ENCODE measurements around the gene SERINC1.

SERINC1 gene

DNA sequence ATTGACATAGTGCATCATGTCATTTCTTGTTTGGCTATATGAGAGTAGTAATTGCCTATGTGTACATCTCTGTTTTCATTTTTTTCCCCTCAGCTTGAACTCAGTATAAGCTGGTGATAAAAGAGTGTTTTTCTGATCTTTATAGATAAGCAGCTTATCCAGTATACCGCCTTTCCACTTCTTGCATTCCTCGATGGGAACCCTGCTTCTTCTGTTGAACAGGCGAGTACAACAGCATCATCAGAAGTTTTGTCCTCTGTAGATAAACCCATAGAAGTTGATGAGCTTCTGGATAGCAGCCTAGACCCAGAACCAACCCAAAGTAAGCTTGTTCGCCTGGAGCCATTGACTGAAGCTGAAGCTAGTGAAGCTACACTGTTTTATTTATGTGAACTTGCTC, 39.8 kb downstream of the SERINC1 start:
- no peak for DNase-seq (ENCODE audit: extremely low read depth, low read depth)
- no peak for TF ChIP-seq CTCF (IDR thresholded peaks at IDR 0.05; ENCODE audit: low read depth, low read length)

DNA sequence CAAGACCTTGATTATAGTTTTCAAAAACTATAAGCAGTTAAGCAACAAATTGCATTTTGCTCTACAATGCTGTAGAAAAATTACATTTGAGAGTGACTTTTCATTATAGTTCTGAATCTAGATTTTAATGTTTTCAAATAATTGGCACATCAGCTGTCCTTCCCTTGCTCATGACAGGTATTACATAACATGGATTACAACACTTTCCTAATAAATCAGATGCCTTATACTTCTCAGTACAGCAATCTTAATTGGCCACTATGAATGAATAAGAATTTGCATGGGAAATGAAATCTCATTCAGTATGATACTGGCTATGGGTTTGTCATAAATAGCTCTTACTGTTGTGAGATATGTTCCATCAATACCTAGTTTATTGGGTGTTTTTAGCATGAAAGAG, 42.3 kb downstream of the SERINC1 start:
- TF ChIP-seq CTCF (IDR thresholded peaks at IDR 0.05; ENCODE audit: low read depth, low read length), result no peak
- no peak for DNase-seq (ENCODE audit: extremely low read depth, low read depth)

GRCh38 chr6:122428781-122429180, 42.8 kb downstream of the SERINC1 start:
- no peak for DNase-seq (ENCODE audit: extremely low read depth, low read depth)
- no peak for TF ChIP-seq CTCF (IDR thresholded peaks at IDR 0.05; ENCODE audit: low read depth, low read length)

DNA sequence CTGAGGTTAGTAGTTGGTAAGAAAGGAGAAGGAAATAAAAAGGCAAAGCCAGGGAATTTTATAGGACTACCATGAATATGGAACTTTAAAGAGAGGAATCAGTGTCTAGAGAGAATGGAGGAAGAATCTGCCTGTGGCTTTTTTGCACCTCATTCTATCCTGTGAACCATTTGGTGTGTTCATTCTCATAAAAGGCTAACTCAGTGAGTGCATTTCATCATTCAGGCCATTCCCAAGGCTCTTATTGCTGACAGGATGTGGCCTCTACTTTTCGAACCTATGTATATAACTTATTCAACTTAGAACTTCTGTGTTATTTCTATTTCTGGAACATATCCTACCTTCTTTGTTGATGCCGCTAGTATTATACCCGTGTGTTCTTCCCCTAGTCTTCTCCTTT, 45.0 kb downstream of the SERINC1 start:
- TF ChIP-seq CTCF (IDR thresholded peaks at IDR 0.05; ENCODE audit: low read depth, low read length), result no peak
- DNase-seq (ENCODE audit: extremely low read depth, low read depth), result no peak

DNA sequence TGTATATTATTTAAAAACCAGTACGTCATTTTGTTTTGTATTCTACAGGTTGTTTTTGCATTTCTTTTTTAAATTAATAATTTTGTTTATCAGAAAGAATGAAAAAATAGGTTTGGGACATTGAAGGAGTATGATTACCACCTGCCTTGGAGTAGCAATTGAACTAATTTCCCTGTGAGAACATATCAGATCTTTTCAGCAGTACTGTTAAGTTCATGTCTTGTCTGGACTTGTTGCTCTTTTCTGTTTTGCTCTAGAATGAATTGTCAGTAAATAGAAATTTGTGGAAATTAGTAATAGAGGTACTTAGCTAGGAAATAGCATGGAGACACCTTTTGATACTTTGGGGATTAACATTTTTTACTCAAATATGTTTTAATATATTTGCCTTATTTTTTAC, 47.9 kb downstream of the SERINC1 start:
- no peak for DNase-seq (ENCODE audit: extremely low read depth, low read depth)
- no peak for TF ChIP-seq CTCF (IDR thresholded peaks at IDR 0.05; ENCODE audit: low read depth, low read length)

- no peak for DNase-seq (ENCODE audit: extremely low read depth, low read depth)
- TF ChIP-seq CTCF (IDR thresholded peaks at IDR 0.05; ENCODE audit: low read depth, low read length), result no peak
Measured at GRCh38 chr6:122422614-122423267, 48.9 kb downstream of the SERINC1 start.

- DNase-seq (ENCODE audit: extremely low read depth, low read depth), result no peak
- TF ChIP-seq CTCF (IDR thresholded peaks at IDR 0.05; ENCODE audit: low read depth, low read length), result no peak
Measured at GRCh38 chr6:122422003-122422402, 49.6 kb downstream of the SERINC1 start.
